Body of pancreas (tissue), 4 donors: ENCODE results near the gene ATG2A.

Experiments
- POLR2A ChIP-seq, 3 donors: fragments of 450-650 bp; IDR thresholded peaks; one replicate each; pipeline ENCODE4 v1.6.1; 2016; ENCODE audit warnings: antibody characterized with exemption in 3 of 3, mild to moderate bottlenecking in 2 of 3
- TF ChIP-seq, protein P1 (sequence below), 7 experiments: fragments of 450-650 bp in 4 of 7; fragments of 200-600 bp in 3 of 7; sonication (generic) in 3 of 7; IDR thresholded peaks; one replicate each; pipeline ENCODE4 v1.5.1; 2016 to 2019; ENCODE audit warnings: antibody characterized with exemption in 7 of 7

DNA sequence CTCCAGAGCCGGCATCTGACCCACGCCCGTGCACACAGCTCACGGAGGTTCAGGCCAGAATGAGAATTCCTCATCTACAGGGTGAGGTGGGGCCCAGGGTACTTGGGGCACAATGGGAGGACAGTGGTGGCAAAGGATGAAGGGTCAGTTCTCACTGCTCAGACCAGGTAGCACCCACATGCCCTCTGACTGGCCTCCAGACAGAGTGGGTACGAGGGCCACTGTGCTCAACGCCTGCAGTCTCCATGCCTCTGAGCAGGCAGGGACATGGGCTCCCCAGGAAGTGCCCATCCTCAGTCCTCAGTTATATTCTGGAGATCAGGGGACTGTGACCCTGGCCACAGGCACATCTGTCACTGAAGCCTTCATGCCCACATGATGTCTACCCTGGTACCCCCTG is 59.5 kb downstream of the ATG2A start:
- TF ChIP-seq, protein P1, sequence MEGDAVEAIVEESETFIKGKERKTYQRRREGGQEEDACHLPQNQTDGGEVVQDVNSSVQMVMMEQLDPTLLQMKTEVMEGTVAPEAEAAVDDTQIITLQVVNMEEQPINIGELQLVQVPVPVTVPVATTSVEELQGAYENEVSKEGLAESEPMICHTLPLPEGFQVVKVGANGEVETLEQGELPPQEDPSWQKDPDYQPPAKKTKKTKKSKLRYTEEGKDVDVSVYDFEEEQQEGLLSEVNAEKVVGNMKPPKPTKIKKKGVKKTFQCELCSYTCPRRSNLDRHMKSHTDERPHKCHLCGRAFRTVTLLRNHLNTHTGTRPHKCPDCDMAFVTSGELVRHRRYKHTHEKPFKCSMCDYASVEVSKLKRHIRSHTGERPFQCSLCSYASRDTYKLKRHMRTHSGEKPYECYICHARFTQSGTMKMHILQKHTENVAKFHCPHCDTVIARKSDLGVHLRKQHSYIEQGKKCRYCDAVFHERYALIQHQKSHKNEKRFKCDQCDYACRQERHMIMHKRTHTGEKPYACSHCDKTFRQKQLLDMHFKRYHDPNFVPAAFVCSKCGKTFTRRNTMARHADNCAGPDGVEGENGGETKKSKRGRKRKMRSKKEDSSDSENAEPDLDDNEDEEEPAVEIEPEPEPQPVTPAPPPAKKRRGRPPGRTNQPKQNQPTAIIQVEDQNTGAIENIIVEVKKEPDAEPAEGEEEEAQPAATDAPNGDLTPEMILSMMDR (IDR thresholded peaks at IDR 0.05) = no peak
- no peak for TF ChIP-seq POLR2A (IDR thresholded peaks at IDR 0.05)
